Activated CD8-positive, alpha-beta T cell treated with anti-CD3 and anti-CD28 coated beads, Interleukin-2, amount 10 ng/mL, durations not matched to agents 7 days and 5 days (primary cell): ENCODE measurements around the gene UCKL1. TPM values are rescaled to one million over a fixed set of nuclear protein-coding genes. Genes with fewer than 3 reads are reported as not detected.
"Not testable (repeated sequence)": the region's sequence is repeated elsewhere in the genome, so short reads cannot be mapped to it uniquely, and the experiment has no call there.

Experiments
- ATAC-seq: fragments of 150-1000 bp; cut with Tn5 transposase; one replicate; pipeline ENCODE4 v1.10.0; 2021; ENCODE audit warnings: moderate library complexity
- CTCF ChIA-PET: fragments of 350-600 bp; sonication (Branson Sonifier 250); formaldehyde crosslinking; loops from one replicate; lab custom pipeline; 2021; ENCODE audit warnings: antibody characterized with exemption; lab: Charles Lee
- POLR2A ChIA-PET: fragments of 350-600 bp; sonication (Branson Sonifier 250); formaldehyde crosslinking; loops from one replicate; lab custom pipeline; 2021; ENCODE audit warnings: antibody characterized with exemption; lab: Charles Lee
- DNase-seq: peaks from one replicate; pipeline ENCODE4 v3.0.0-alpha.2; 2020
- H3K27ac Mint-ChIP-seq: one replicate; pipeline ENCODE4 v1.8.0; 2021; ENCODE audit warnings: mild to moderate bottlenecking, mixed read lengths
- H3K27me3 Mint-ChIP-seq: one replicate; pipeline ENCODE4 v1.8.0; 2021; ENCODE audit warnings: low read depth, mixed read lengths
- H3K36me3 Mint-ChIP-seq: one replicate; pipeline ENCODE4 v1.8.0; 2021; ENCODE audit warnings: low read depth, mixed read lengths
- H3K4me1 Mint-ChIP-seq: one replicate; pipeline ENCODE4 v1.8.0; 2021; ENCODE audit warnings: low read depth, mixed read lengths
- H3K4me3 Mint-ChIP-seq: one replicate; pipeline ENCODE4 v1.8.0; 2021; ENCODE audit warnings: mild to moderate bottlenecking, mixed read lengths
- H3K9me3 Mint-ChIP-seq: one replicate; pipeline ENCODE4 v1.8.0; 2022; ENCODE audit warnings: mixed read lengths; ENCODE audit not compliant: insufficient read depth
- total RNA-seq, 2 experiments: library from RNA; stranded (reverse); gene quantifications; one replicate each; pipeline ENCODE4 v1.2.3, GENCODE V29; 2021

Gene UCKL1
- total RNA-seq, 2 experiments from 2014 or later: 41.1 to 45.4 TPM

DNA sequence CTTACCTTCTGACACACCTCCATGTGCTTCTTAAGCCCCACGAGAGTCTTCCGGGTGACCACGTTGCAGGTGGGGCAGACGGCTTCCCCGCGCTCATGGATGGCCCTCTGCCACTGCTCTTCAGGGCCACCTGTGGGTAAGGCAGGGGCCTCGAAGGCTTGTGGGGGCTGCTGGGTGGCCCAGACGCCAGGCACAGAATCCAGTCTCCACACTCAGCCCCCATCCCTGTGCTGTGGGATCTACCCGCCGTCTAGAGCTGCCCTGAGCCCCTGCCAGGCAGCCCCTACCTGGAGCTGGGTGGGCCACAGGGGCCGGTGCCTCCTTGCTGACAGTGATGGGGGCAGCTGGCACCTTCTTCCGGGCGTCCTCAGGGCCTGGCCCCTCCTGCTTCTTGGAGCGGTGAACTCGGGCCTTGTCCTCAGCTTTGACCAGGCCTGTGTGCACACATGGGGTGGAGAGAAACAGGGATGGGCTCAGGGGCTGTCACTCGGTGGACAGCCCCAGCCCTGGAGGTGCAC, 7.6 kb upstream of the UCKL1 start:
- Mint-ChIP-seq H3K9me3 (no peaks in the 10 kb centered on the region), H3K27me3 (no peaks in the 10 kb centered on the region), H3K27ac (no peak overlapping the region), H3K36me3 (peaks cover 26% of the 10 kb centered on the region), H3K4me1 (peaks cover 8% of the 10 kb centered on the region), H3K4me3 (no peak overlapping the region)
- ChIA-PET CTCF (no interaction called here), POLR2A (no interaction called here)
- DNase-seq (no peak), ATAC-seq (no peak)

DNA sequence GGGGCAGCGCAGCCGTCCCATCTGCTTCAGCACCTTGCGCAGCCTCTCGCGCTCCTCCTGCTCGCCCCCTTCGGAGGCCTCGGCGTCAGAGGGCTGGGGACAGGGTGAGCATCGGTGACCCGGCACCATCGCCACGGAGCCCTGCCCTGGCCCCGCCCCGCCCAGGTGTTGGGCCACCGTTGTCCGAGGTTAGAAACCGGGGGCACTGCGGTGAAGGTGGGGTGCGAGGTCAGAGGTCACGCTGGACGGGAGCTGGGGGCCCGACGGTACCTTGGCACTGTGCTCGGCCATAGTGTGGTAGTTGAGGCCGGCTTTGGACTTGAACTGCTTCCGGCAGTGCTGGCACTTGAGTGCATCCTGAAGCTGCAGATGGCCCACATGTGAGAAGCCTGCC, 7.1 kb upstream of the UCKL1 start:
- no peak for DNase-seq
- Mint-ChIP-seq H3K9me3 (no peaks in the 10 kb centered on the region), H3K27me3 (no peaks in the 10 kb centered on the region), H3K27ac (no peak overlapping the region), H3K4me1 (peaks cover 5% of the 10 kb centered on the region), H3K4me3 (no peak overlapping the region), H3K36me3 (peaks cover 24% of the 10 kb centered on the region)
- ChIA-PET CTCF (no interaction called here), POLR2A (no interaction called here)
- ATAC-seq: no peak

DNA sequence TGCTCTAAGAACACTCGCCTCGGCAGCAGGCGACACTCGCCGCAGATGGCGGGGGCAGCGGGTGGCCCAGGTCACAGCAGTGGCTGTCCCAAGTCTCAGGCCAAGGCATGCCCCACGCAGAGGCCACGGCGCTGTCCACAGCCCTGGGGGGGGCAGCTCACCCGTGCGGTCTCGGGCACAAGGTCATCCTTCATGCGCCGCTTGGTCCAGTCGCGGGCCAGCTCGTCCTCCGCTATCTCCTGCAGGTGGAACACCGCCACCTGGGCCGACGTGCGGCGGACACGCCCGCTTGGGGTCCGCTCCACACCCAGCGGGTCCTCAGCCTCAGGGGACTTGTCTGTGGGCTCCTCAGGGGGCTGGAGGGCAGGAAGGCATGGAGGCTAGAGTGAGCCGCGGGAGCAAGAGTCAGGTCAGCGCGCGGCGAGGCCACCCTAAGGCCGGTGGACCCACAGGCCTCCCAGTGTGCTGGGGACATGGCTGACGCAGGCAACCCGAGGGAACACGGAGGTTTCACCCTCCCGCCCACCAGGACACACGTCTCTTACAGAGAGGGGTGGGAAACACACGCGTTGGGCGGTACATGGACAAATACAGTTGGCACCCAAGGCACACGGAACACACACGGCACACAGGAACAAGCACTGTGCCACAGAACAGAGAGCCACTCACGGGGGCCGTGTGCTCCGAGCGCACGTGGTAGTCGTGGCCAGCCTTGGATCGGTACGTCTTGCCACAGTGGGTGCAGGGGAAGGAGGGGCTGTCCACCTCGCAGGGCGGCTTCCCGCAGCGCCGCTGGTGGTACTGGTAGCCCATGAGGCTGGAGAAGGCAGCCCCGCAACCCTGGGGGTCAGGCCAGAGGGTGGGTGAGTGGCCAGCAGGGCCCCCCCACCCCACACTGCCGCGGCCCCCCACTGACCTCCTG, 6.5 kb upstream of the UCKL1 start:
- H3K27ac Mint-ChIP-seq: no peak overlapping the region
- no peak for ATAC-seq
- CTCF ChIA-PET: interaction anchor here (1.1 kb wide), 1 partner anchor 11 kb away, joined by 3 read pairs; no protein-coding TSS in a partner anchor
- POLR2A ChIA-PET: no interaction called here
- DNase-seq: no peak
- no peaks in the 10 kb centered on the region for H3K27me3 Mint-ChIP-seq
- peaks cover 8% of the 10 kb centered on the region for H3K4me1 Mint-ChIP-seq
- H3K9me3 Mint-ChIP-seq: no peaks in the 10 kb centered on the region
- no peak overlapping the region for H3K4me3 Mint-ChIP-seq
- H3K36me3 Mint-ChIP-seq: peaks cover 19% of the 10 kb centered on the region

DNA sequence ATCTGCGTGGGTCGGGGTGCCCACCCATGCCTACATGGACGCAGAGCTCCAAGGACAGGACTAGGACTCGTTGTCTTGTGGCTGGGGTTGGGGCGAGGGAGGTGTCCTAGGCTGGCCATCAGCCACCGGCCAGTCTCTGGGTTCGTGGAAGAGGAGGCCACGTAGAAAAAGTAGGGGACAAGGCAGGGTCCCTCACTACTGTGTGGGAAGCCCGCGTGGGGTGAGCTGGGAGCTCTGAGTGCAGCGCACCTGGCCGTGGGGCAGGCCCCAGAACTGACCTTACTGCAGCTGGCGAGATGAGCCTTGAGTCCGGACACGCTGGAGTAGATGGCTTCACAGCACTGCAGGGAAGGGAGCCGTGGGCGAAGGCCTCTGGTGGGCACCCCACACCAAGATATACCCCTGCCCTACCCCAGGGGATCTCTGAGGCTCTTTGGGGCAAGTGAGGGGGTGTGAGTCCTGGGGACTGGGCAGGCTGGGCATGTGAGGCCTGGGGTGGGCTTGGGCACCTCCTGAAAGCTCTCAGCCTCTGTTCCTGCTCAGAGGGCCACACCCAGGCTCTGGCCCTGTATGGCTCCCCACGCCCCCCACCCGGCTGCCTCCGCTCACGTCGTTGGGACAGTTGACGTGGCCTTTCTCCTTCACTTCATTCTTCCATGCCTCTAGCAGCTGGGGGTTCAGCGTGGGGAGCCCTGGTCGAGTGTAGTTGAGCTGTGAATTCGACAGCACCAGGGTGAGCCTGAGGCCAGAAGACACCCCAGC, 5.6 kb upstream of the UCKL1 start:
- ATAC-seq (no peak), DNase-seq (no peak)
- Mint-ChIP-seq H3K9me3 (no peaks in the 10 kb centered on the region), H3K4me3 (no peak overlapping the region), H3K4me1 (peaks cover 15% of the 10 kb centered on the region), H3K27ac (no peak overlapping the region), H3K36me3 (peaks cover 16% of the 10 kb centered on the region), H3K27me3 (no peaks in the 10 kb centered on the region)
- ChIA-PET CTCF (interaction anchor here (1.1 kb wide), 1 partner anchor 12 kb away, joined by 3 read pairs; no protein-coding TSS in a partner anchor), POLR2A (no interaction called here)

DNA sequence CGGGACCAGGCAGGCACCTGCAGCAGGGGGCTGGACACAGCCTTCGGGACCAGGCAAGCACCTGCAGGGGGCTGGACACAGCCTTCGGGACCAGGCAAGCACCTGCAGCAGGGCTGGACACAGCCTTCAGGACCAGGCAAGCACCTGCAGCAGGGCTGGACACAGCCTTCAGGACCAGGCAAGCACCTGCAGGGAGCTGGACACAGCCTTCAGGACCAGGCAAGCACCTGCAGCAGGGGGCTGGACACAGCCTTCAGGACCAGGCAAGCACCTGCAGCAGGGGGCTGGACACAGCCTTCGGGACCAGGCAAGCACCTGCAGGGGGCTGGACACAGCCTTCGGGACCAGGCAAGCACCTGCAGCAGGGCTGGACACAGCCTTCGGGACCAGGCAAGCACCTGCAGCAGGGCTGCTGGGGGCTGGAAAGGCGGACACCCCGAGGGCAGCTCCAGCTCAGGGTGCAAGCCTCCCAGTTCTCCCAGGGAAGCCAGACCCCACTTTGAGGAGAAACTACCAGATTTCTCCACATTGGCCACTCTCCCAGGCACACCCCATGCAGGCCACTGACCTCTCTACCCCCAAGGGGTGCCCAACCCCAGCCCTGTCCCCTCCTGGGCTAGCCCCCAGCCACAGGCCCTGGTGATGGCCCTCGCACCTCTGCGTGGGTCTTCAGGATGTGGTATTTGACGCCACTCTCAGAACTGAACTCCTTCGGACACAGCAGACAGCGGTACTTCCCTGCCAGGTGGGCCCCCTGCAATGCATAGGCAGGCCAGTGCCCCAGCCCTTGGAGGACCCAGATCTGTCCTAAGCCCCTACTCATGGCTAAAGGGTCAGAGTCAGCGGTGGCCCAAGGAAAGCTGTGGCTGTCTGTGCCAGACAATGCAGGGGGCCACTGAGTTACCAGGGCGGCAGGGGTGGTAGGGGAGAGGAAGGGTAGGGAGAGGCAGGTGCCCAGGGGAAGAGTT, 4.7 kb upstream of the UCKL1 start:
- H3K36me3 Mint-ChIP-seq, ATAC-seq: not testable (repeated sequence)

DNA sequence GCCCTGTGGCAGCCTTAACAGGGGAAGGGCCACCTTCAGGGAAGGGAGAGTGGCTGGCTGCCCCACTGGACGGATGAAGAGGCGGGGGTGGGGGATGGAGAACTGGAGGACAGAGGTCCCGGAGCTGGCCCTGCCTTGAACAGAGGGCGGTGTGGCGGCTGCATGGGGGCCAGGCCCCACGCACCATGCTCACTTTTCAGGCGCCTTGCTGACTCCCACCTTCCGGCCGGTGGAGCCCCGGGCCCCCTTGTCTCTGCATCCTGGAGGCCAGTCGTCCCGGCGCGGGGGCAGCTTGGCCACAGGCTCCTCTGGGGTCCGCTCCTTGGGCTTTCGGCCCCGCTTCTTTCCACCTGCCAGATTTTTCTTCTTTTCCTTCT, 3.5 kb upstream of the UCKL1 start:
- Mint-ChIP-seq H3K36me3 (peaks cover 9% of the 10 kb centered on the region), H3K4me3 (no peak overlapping the region), H3K27ac (no peak overlapping the region), H3K4me1 (peaks cover 23% of the 10 kb centered on the region), H3K9me3 (no peaks in the 10 kb centered on the region), H3K27me3 (no peaks in the 10 kb centered on the region)
- no peak for ATAC-seq
- POLR2A ChIA-PET: interaction anchor here (1.2 kb wide), 1 partner anchor 385 kb away, joined by 3 read pairs; the partner anchor contains the start of gene HELZ2
- CTCF ChIA-PET: no interaction called here
- DNase-seq: no peak

More for the DNA sequence above, 4.7 kb upstream of the UCKL1 start:
- H3K4me3 Mint-ChIP-seq, H3K27me3 Mint-ChIP-seq, DNase-seq, CTCF ChIA-PET, H3K9me3 Mint-ChIP-seq, H3K27ac Mint-ChIP-seq: not testable (repeated sequence)
- POLR2A ChIA-PET: interaction anchor here (1.2 kb wide), 1 partner anchor 387 kb away, joined by 3 read pairs; the partner anchor contains the start of gene HELZ2
- H3K4me1 Mint-ChIP-seq: peaks cover 17% of the 10 kb centered on the region

DNA sequence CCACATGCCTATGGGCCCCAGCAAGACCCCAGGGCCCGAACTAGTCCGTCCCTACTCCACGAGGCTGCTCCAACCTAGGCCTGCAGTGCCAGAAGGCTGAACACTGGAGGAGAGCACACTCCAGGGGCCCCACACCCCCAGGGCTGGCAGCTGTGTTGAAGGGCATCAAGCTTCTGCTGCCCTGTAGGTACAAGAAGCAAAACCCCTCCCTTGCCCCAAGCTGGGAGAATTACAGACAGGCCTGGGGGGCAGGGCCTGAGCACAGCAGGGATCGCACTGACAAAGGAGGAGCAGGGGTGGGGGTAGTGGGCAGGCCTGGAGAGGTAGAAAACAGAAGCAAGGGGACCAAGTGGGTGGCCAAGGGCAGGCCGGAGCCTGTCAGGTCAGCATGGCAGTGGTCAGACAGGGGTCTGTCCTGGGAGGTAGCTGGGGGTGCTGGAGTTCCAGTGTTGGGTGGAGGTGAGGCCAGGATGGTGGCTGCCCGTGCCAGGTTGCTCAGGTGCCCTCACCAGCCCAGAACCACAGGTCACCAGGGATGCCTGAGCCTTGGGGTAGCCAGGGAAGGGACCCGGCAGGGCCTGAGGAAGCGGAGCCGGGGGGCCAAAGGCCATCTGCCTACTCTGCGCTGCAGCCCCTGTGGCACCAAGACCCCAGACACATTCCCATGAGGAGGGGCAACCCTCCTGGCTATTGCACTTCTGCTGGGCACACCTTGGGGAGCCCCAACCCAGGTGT, 2.9 kb upstream of the UCKL1 start:
- DNase-seq (no peak), ATAC-seq (no peak)
- ChIA-PET POLR2A (interaction anchor here (1.2 kb wide), 1 partner anchor 385 kb away, joined by 3 read pairs; the partner anchor contains the start of gene HELZ2), CTCF (interaction anchor here (1.2 kb wide), 1 partner anchor 15 kb away, joined by 3 read pairs; no protein-coding TSS in a partner anchor)
- Mint-ChIP-seq H3K9me3 (no peaks in the 10 kb centered on the region), H3K27me3 (no peaks in the 10 kb centered on the region), H3K4me3 (no peak overlapping the region), H3K4me1 (peaks cover 29% of the 10 kb centered on the region), H3K36me3 (peaks cover 14% of the 10 kb centered on the region), H3K27ac (no peak overlapping the region)

DNA sequence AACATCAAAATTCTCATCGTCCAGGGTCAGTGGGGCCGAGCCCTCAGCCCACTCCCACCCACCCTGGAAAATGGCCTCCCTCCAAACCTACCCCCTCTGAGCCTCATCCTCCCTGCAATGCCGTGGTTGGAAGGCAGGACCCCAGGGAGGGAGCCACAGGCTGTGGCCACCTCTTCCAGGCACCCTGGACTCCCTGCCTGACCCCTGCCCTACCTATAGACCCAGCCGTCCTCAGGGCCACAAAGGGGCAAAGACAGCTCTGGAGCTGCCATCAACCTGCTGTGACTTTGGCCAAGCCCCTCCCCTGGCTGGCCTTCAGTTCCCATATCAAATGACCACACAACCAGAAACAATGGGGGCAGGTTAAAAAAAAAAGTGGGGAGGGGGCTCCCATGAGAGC, 2.3 kb upstream of the UCKL1 start:
- POLR2A ChIA-PET: no interaction called here
- H3K27ac Mint-ChIP-seq: peak overlapping the region; percentile 20
- ATAC-seq: no peak
- H3K9me3 Mint-ChIP-seq: no peaks in the 10 kb centered on the region
- peaks cover 16% of the 10 kb centered on the region for H3K36me3 Mint-ChIP-seq
- CTCF ChIA-PET: interaction anchor here (1.2 kb wide), 1 partner anchor 16 kb away, joined by 3 read pairs; no protein-coding TSS in a partner anchor
- no peak overlapping the region for H3K4me3 Mint-ChIP-seq
- H3K27me3 Mint-ChIP-seq: no peaks in the 10 kb centered on the region
- peaks cover 35% of the 10 kb centered on the region for H3K4me1 Mint-ChIP-seq
- DNase-seq: no peak

DNA sequence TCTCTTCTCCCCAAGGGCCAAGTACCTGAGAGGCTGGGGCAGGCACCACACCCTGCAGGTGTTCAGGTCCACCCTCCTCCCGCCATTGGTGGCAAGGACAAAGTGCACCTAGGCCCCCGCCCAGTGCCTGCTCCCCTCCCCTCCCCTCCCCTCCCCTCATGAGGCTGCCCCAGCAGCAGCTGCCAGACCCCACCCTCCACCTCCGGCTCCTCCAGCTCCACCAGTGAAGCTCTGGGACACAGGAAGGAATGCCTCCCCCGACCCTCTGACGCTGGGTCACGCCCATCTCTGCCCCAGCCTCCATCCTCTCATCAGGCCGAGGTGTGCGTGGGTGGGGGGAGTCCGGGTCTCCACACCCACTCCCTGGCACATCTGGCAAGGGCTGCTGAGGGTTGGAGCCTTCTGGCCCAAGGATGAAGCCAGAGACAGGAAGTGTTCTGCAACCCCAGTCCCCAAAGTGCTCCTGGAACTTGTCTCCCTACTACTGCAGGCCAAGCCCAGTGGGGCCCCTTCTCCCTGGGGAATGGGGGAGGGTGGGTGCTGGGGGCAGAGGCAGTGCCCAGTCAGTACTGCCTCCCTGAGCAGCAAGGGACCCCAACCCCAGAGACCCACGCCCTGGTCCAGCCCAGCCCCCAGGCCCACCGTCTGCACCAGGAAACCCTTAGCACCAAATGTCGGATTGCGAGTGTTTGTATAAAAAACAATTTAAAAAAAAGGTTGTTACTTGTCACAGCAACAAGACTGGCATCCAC, 1.6 kb upstream of the UCKL1 start:
- ChIA-PET POLR2A (no interaction called here), CTCF (no interaction called here)
- Mint-ChIP-seq H3K4me3 (no peak overlapping the region), H3K9me3 (no peaks in the 10 kb centered on the region), H3K4me1 (peaks cover 36% of the 10 kb centered on the region), H3K27me3 (no peaks in the 10 kb centered on the region), H3K36me3 (peaks cover 15% of the 10 kb centered on the region), H3K27ac (peak overlapping the region; percentile 87)
- DNase-seq (no peak), ATAC-seq (no peak)
